Adipocyte (in vitro differentiated cells): Measurements from ENCODE around the gene MRGPRG.
"Not testable (repeated sequence)": the region's sequence is repeated elsewhere in the genome, so short reads cannot be mapped to it uniquely, and the experiment has no call there.

Source experiments
- DNase-seq: peaks from one replicate; pipeline ENCODE4 v3.0.0-alpha.2; 2015; ENCODE audit warnings: low read depth
- H3K27me3 ChIP-seq: replicated peaks from 2 replicates; pipeline ENCODE4 v1.7.0; 2013; ENCODE audit warnings: mild to moderate bottlenecking, low read length, moderate library complexity; ENCODE audit not compliant: control insufficient read depth, insufficient read depth
- H3K36me3 ChIP-seq: 2 replicates; pipeline ENCODE4 v1.7.0; 2013; ENCODE audit warnings: low read length, mild to moderate bottlenecking, moderate library complexity; ENCODE audit not compliant: control insufficient read depth, insufficient read depth, severe bottlenecking
- H3K4me1 ChIP-seq: 2 replicates; pipeline ENCODE4 v1.7.0; 2013; ENCODE audit warnings: mild to moderate bottlenecking, low read length, moderate library complexity; ENCODE audit not compliant: control insufficient read depth, insufficient read depth
- H3K4me3 ChIP-seq: 2 replicates; pipeline ENCODE4 v1.7.0; 2013; ENCODE audit warnings: mild to moderate bottlenecking, low read length, moderate library complexity
- H3K9ac ChIP-seq: 2 replicates; pipeline ENCODE4 v1.7.0; 2013; ENCODE audit warnings: mild to moderate bottlenecking, low read length, moderate library complexity
- H3K9me3 ChIP-seq: 2 replicates; pipeline ENCODE4 v1.7.0; 2013; ENCODE audit warnings: mild to moderate bottlenecking, low read length, moderate library complexity; ENCODE audit not compliant: control insufficient read depth

Gene MRGPRG

DNA sequence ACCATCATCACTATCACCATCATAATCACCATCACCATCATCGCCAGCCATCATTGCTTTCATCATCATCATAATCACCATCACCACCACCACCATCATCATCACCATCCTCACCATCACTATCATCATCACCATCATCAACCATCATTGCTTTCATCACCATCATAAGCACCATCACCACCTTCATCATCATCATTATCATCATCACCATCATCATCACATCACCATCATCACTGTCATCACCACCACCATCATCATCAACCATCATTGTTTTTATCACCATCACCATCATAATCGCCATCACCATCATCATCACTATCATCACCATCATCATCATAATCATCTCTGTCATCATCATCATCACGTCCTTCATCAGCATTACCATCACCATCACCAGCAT lies 44.2 kb downstream of the MRGPRG start:
- Histone ChIP-seq H3K9me3 (peaks cover 20% of the 10 kb centered on the region), H3K27me3 (peaks cover 7% of the 10 kb centered on the region), H3K4me1 (peaks cover 18% of the 10 kb centered on the region), H3K4me3 (no peak overlapping the region), H3K36me3 (no peaks in the 10 kb centered on the region), H3K9ac (no peak overlapping the region)
- no peak for DNase-seq

DNA sequence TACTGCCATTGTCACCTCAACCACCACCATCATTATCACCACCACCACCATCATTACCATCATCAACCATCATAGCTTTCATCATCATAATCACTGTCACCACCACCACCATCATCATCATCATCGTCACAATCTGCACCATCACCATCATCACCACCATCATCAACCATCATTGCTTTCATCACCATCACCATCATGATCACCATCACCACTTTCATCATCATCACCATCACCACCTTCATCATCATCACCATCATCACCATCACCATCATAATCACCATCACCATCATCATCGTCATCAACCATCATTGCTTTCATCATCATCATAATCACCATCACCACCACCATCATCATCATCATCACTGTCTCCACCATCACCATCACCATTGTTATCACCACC lies 44.8 kb downstream of the MRGPRG start:
- DNase-seq: no peak
- H3K36me3 ChIP-seq: no peaks in the 10 kb centered on the region
- peaks cover 23% of the 10 kb centered on the region for H3K4me1 ChIP-seq
- no peak overlapping the region for H3K9ac ChIP-seq
- peaks cover 20% of the 10 kb centered on the region for H3K9me3 ChIP-seq
- no peak overlapping the region for H3K4me3 ChIP-seq
- H3K27me3 ChIP-seq: peaks cover 7% of the 10 kb centered on the region

DNA sequence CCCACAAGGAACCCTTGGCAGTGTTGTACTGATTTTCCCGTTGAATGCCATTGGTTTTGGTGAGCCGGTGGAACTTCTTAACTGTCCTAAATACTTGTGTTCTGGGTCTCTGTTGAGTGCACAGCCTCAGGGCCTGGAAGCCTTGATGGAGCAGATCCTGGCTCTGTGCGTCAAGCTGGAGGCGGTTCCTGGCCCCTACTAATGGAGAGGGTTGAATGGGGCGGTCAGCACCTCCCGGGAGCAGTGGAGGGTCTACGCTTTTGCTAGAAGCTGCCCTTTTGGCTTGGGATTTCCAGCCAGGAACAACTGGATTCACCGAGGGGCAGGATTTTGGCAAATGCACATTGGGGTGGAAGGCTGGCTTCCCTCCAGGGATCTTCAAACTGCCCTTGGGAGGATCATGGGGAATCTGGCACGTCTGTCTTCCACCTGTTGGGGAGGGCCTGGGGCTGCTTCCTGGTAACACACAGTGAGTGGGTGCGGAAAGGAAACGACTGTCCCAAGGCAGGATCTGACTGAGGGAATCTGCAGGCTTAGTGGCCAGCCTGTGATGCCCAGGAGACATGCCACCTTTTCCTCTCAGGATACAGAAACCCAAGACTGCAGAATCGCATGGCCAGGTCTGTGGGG lies 46.6 kb downstream of the MRGPRG start:
- no peak for DNase-seq
- peaks cover 7% of the 10 kb centered on the region for H3K27me3 ChIP-seq
- H3K36me3 ChIP-seq: no peaks in the 10 kb centered on the region
- H3K9ac ChIP-seq: no peak overlapping the region
- H3K4me1 ChIP-seq: peaks cover 14% of the 10 kb centered on the region
- H3K9me3 ChIP-seq: peaks cover 18% of the 10 kb centered on the region
- H3K4me3 ChIP-seq: no peak overlapping the region

DNA sequence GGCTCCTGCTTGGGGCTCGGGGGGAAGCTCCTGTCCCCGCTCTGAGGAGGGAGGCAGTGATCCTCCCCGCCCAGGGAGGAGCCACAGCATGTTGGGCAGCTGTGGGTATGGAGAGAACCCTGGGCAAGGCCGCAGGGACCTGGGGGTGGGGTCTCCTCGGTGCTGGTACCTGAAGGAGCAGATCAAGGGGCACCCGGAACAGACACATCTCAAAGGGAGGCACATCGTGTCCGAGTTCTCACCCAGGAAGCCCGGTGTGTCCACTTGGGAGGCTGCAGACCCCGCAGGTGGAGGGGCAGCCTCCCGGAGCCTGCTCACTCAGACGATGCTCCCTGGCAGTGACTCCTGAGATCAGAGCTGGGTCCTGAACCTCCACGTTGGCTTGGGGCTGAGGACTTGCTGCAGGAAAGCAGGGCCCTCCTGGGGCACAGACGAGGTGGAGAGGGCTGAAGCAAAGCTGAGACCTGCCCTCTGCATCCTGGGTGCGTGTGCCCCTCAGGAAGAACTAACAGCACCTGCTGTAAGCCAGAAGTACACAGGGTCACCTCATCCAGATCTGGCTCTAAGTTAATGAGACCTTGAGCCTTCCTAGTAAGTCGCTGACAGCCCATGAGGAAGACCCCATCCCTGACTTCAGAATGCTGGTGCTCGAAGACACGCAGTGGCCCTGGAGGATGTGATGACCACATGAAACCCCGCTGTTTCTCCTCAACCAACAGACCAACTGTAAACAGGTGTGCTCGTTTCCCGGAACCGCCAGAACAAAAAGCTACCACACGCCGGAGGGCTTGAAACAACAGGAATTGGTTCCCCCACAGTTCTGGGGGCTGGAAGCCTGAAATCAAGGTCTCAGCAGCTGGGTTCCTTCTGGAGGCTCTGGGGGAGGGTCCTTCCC lies 47.6 kb downstream of the MRGPRG start:
- Histone ChIP-seq H3K9ac (no peak overlapping the region), H3K27me3 (peaks cover 7% of the 10 kb centered on the region), H3K4me3 (no peak overlapping the region), H3K36me3 (no peaks in the 10 kb centered on the region), H3K4me1 (peaks cover 14% of the 10 kb centered on the region), H3K9me3 (peaks cover 7% of the 10 kb centered on the region)
- DNase-seq: no peak

DNA sequence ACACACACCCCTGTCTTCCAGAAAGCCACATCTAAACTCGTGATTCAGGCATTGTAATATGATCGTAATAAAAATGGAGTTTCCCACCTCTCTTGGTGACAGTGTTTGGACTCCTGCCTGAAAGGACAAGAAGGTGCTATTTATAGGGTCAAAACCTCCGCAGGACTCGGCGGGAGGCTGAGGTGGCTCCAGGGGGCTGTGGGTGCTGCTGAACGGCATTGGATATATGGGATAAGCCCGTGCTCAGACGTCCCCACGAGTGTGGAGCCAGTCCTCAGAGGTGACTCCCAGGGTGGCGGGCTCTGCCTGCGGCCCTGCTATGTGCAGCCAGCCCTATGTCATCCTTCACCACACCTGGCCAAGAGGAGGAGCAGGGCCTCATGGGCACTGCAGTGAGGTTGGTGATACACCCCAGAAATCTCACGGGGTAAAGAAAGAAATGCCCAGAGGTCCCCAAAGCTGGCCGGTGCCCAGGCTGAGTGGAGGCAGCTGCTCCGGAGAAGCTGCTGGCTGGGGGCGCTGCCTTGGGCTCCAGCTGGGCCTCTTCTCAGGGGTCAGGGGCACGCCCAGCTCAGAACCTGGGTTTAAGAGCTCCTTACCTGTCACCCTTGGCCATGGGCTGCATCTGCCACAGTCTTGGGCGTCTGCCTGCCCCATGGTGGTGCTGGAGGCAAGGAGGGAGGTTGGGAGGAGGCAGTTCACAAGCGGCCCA lies 48.4 kb downstream of the MRGPRG start:
- Histone ChIP-seq H3K27me3 (peaks cover 7% of the 10 kb centered on the region), H3K36me3 (no peaks in the 10 kb centered on the region), H3K9me3 (no peaks in the 10 kb centered on the region), H3K4me1 (peaks cover 18% of the 10 kb centered on the region), H3K4me3 (peak overlapping the region; percentile 78), H3K9ac (peak overlapping the region; percentile 69)
- no peak for DNase-seq

DNA sequence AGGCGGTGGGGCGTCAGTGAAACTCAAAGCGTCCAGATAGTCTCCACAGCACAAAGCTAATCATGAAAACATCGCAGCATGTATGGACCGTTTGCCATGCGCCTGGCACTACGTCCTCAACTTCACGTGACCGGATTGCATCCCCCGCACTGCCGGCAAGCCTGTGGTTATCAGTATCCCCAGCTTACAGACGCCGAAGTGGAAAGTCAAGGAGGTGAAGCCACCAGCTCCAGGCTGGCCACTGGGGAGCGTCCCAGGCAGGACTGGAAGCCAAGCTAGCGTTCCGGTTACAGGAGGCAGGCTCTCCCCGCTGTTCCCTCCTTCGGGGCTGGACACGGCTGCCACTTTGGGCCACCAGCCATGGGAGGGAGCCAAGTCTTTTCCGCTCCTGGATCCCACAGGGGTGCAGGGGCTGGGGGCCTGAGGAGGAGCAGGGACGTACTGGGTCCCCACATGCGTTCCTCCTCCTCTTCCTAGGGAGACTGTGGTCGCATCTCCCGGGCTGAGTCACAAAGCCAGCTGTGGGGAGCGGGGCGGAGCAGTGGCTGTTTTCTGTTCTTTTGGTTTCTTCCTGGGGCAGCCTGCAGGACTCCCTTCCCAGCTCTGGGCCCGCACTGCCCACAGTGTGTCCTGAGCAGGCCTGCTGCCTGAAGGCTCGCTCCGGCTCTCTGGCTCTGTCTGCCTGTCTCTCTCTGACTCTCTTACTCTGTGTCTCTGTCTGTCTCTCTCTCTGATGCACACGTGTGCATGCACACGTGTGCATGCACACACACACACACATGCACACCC lies 49.2 kb downstream of the MRGPRG start:
- no peaks in the 10 kb centered on the region for H3K36me3 ChIP-seq
- peak overlapping the region; percentile 69 for H3K9ac ChIP-seq
- peaks cover 7% of the 10 kb centered on the region for H3K27me3 ChIP-seq
- H3K4me1 ChIP-seq: peaks cover 18% of the 10 kb centered on the region
- no peaks in the 10 kb centered on the region for H3K9me3 ChIP-seq
- DNase-seq: peak; percentile 79
- H3K4me3 ChIP-seq: peak overlapping the region; percentile 78

DNA sequence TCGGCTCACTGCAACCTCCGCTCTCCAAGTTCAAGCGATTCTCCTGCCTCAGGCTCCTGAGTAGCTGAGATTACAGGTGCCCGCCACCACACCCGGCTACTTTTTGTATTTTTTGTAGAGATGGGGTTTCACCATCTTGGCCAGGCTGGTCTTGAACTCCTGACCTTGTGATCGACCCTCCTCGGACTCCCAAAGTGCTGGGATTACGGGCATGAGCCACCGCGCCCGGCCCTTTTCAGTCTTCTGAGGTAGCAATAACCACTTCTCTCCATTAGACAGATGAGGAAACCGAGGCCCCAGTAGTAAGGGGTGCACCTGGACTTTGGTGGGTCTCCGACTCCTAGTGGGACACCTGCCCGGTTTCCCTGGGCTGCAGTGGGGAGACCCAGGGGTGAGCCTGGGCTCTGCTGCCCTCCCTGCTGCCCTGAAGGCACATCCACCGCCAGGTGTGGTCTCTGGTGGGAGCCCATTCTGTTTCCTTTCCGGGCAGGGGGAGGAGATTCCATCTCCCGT lies 49.8 kb downstream of the MRGPRG start:
- not testable (repeated sequence) for H3K36me3 ChIP-seq, H3K27me3 ChIP-seq, H3K9me3 ChIP-seq, DNase-seq
- Histone ChIP-seq H3K4me3 (peak overlapping the region; percentile 78), H3K9ac (peak overlapping the region; percentile 69), H3K4me1 (peaks cover 21% of the 10 kb centered on the region)
